ENCODE data around the gene EDIL3.

EDIL3 gene

DNA sequence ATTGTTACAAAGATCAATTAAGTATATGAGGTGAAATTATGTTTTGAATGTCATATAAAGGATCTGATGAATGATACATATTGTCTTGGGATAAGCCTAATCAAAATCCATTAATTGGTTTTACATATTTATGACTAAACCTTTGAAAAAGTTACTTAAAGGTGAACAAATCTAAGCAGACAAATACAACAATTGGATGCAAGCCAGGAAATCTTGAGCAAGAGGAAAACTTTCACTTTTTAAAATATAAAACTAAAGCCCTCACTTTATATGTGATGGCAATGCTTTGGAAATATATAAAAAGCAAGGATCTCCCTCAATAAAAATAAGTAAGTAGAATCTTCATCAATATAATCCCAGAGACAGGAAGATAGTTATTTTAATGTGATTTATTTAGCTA lies 80.1 kb downstream of the EDIL3 start:
- no peak overlapping the region for H3K27ac ChIP-seq (replicated peaks; ENCODE audit: low read length)
- H3K4me2 ChIP-seq (ENCODE audit: insufficient read depth, low read length, poor library complexity, severe bottlenecking) = no peak overlapping the region
- no peak overlapping the region for H2BK5ac ChIP-seq (ENCODE audit: low read length)
- H3K23ac ChIP-seq (ENCODE audit: low read depth, low read length, poor library complexity) = no peak overlapping the region
- no peak overlapping the region for H4K8ac ChIP-seq (ENCODE audit: low read depth, low read length)
- H2BK12ac ChIP-seq (ENCODE audit: low read length) = no peak overlapping the region
- no peak overlapping the region for H2AFZ ChIP-seq (ENCODE audit: low read length)
- no peaks in the 10 kb centered on the region for H3K79me1 ChIP-seq (ENCODE audit: low read depth, low read length)
- no peak overlapping the region for H2BK120ac ChIP-seq (ENCODE audit: low read depth, low read length)
- H3K4me1 ChIP-seq (ENCODE audit: control insufficient read depth in 2 of 2, insufficient read depth in 1 of 2, low read depth in 1 of 2, low read length in 2 of 2) = no peaks in the 10 kb centered on the region
- H3K9ac ChIP-seq (ENCODE audit: low read depth, low read length, poor library complexity) = no peak overlapping the region
- H2BK15ac ChIP-seq (ENCODE audit: low read length) = no peak overlapping the region
- H3K4ac ChIP-seq (ENCODE audit: low read length) = no peak overlapping the region
- H2AK5ac ChIP-seq (ENCODE audit: low read depth, low read length) = no peak overlapping the region
- H3K9me3 ChIP-seq (replicated peaks in 1 of 2; ENCODE audit: control insufficient read depth in 2 of 2, insufficient read depth in 1 of 2, low read depth in 1 of 2, low read length in 2 of 2) = no peaks in the 10 kb centered on the region
- DNase-seq (ENCODE audit: low spot score) = no peak
- H3K14ac ChIP-seq (ENCODE audit: low read length) = no peak overlapping the region
- no peak overlapping the region for H4K91ac ChIP-seq (ENCODE audit: low read depth, low read length, poor library complexity)
- no peak overlapping the region for H3K4me3 ChIP-seq (ENCODE audit: low read length in 2 of 2)
- no peaks in the 10 kb centered on the region for H3K27me3 ChIP-seq (ENCODE audit: control insufficient read depth in 3 of 3, insufficient read depth in 3 of 3, low read depth in 1 of 3, low read length in 3 of 3)
- no peak overlapping the region for H3K18ac ChIP-seq (ENCODE audit: low read length)
- H3K36me3 ChIP-seq (replicated peaks in 1 of 2; ENCODE audit: control insufficient read depth in 2 of 2, insufficient read depth in 2 of 2, low read length in 2 of 2) = no peaks in the 10 kb centered on the region

- Histone ChIP-seq H3K27ac (replicated peaks; ENCODE audit: low read length) (no peak overlapping the region), H3K36me3 (replicated peaks in 1 of 2; ENCODE audit: control insufficient read depth in 2 of 2, insufficient read depth in 2 of 2, low read length in 2 of 2) (no peaks in the 10 kb centered on the region), H2BK15ac (ENCODE audit: low read length) (no peak overlapping the region), H2AFZ (ENCODE audit: low read length) (no peak overlapping the region), H3K14ac (ENCODE audit: low read length) (no peak overlapping the region), H3K9ac (ENCODE audit: low read depth, low read length, poor library complexity) (no peak overlapping the region), H2BK120ac (ENCODE audit: low read depth, low read length) (no peak overlapping the region), H4K8ac (ENCODE audit: low read depth, low read length) (no peak overlapping the region), H3K4ac (ENCODE audit: low read length) (no peak overlapping the region), H3K9me3 (replicated peaks in 1 of 2; ENCODE audit: control insufficient read depth in 2 of 2, insufficient read depth in 1 of 2, low read depth in 1 of 2, low read length in 2 of 2) (no peaks in the 10 kb centered on the region), H3K79me1 (ENCODE audit: low read depth, low read length) (no peaks in the 10 kb centered on the region), H2BK12ac (ENCODE audit: low read length) (no peak overlapping the region), H3K4me2 (ENCODE audit: insufficient read depth, low read length, poor library complexity, severe bottlenecking) (no peak overlapping the region), H2BK5ac (ENCODE audit: low read length) (no peak overlapping the region), H3K27me3 (ENCODE audit: control insufficient read depth in 3 of 3, insufficient read depth in 3 of 3, low read depth in 1 of 3, low read length in 3 of 3) (no peaks in the 10 kb centered on the region), H3K4me3 (ENCODE audit: low read length in 2 of 2) (no peak overlapping the region), H3K4me1 (ENCODE audit: control insufficient read depth in 2 of 2, insufficient read depth in 1 of 2, low read depth in 1 of 2, low read length in 2 of 2) (no peaks in the 10 kb centered on the region), H4K91ac (ENCODE audit: low read depth, low read length, poor library complexity) (no peak overlapping the region), H3K18ac (ENCODE audit: low read length) (no peak overlapping the region), H2AK5ac (ENCODE audit: low read depth, low read length) (no peak overlapping the region), H3K23ac (ENCODE audit: low read depth, low read length, poor library complexity) (no peak overlapping the region)
- WGBS, 2 donors (ENCODE audit: extremely low coverage in 2 of 2, insufficient read length in 2 of 2, insufficient replicate concordance in 1 of 2) = no CpG with 5 or more reads among the region's 3 CpGs
- DNase-seq (ENCODE audit: low spot score) = no peak
These were observed 81.4 kb downstream of the EDIL3 start for GRCh38 chr5:84303315-84303714.

DNA sequence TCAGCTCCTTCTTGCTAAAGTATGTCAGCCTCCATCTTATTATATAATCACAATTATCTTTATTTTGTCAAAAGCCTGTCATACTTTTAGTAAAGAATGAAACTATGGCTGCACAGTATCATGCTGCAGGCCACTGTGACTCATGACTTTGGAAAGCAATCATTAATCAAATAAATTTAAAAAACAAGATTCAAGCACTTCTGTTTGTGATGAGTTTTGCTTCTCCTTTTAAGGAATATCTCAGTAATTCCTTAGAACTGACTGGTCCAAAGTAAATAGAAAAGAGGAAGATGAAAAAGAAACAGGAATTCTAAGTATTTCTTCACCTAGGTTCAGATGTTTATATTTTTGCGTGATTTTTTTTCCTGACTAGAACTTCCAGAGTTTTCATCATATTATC lies 83.1 kb downstream of the EDIL3 start:
- Histone ChIP-seq H2BK15ac (ENCODE audit: low read length) (no peak overlapping the region), H3K4me3 (ENCODE audit: low read length in 2 of 2) (no peak overlapping the region), H4K91ac (ENCODE audit: low read depth, low read length, poor library complexity) (no peak overlapping the region), H3K14ac (ENCODE audit: low read length) (no peak overlapping the region), H3K27ac (replicated peaks; ENCODE audit: low read length) (no peak overlapping the region), H3K79me1 (ENCODE audit: low read depth, low read length) (no peaks in the 10 kb centered on the region), H2AFZ (ENCODE audit: low read length) (no peak overlapping the region), H3K4me1 (ENCODE audit: control insufficient read depth in 2 of 2, insufficient read depth in 1 of 2, low read depth in 1 of 2, low read length in 2 of 2) (no peaks in the 10 kb centered on the region), H2BK5ac (ENCODE audit: low read length) (no peak overlapping the region), H3K23ac (ENCODE audit: low read depth, low read length, poor library complexity) (no peak overlapping the region), H2BK120ac (ENCODE audit: low read depth, low read length) (no peak overlapping the region), H3K4me2 (ENCODE audit: insufficient read depth, low read length, poor library complexity, severe bottlenecking) (no peak overlapping the region), H3K27me3 (ENCODE audit: control insufficient read depth in 3 of 3, insufficient read depth in 3 of 3, low read depth in 1 of 3, low read length in 3 of 3) (no peaks in the 10 kb centered on the region), H2AK5ac (ENCODE audit: low read depth, low read length) (no peak overlapping the region), H3K4ac (ENCODE audit: low read length) (no peak overlapping the region), H3K9ac (ENCODE audit: low read depth, low read length, poor library complexity) (no peak overlapping the region), H3K36me3 (replicated peaks in 1 of 2; ENCODE audit: control insufficient read depth in 2 of 2, insufficient read depth in 2 of 2, low read length in 2 of 2) (no peaks in the 10 kb centered on the region), H3K9me3 (replicated peaks in 1 of 2; ENCODE audit: control insufficient read depth in 2 of 2, insufficient read depth in 1 of 2, low read depth in 1 of 2, low read length in 2 of 2) (no peaks in the 10 kb centered on the region), H2BK12ac (ENCODE audit: low read length) (no peak overlapping the region), H3K18ac (ENCODE audit: low read length) (no peak overlapping the region), H4K8ac (ENCODE audit: low read depth, low read length) (no peak overlapping the region)
- WGBS, 2 donors (ENCODE audit: extremely low coverage in 2 of 2, insufficient read length in 2 of 2, insufficient replicate concordance in 1 of 2) = no CpG with 5 or more reads among the region's 1 CpG
- no peak for DNase-seq (ENCODE audit: low spot score)

DNA sequence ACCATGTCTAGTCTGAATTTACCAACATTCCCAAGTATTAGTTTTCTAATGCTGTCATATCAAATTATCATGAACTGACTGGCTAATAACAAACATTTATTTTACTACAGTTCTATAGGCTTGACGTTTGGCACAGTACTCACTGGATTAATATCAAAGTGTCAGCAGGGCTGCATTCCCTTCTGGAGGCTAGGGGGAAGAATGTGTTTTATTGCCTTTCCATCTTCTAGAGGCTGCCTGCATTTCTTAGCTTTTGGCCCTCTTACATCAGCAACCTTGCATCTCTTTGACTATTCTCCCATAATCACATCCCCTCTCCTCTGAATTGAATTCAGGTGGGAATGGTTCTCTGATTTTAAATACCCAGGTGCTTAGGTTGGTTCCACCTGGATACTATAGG lies 84.7 kb downstream of the EDIL3 start:
- no CpG with 5 or more reads among the region's 1 CpG for WGBS, 2 donors (ENCODE audit: extremely low coverage in 2 of 2, insufficient read length in 2 of 2, insufficient replicate concordance in 1 of 2)

More for the DNA sequence above, 84.7 kb downstream of the EDIL3 start:
- Histone ChIP-seq H3K9ac (ENCODE audit: low read depth, low read length, poor library complexity) (no peak overlapping the region), H2BK120ac (ENCODE audit: low read depth, low read length) (no peak overlapping the region), H3K18ac (ENCODE audit: low read length) (no peak overlapping the region), H3K14ac (ENCODE audit: low read length) (no peak overlapping the region), H4K8ac (ENCODE audit: low read depth, low read length) (no peak overlapping the region), H3K27ac (replicated peaks; ENCODE audit: low read length) (no peak overlapping the region), H3K4me2 (ENCODE audit: insufficient read depth, low read length, poor library complexity, severe bottlenecking) (no peak overlapping the region), H3K4ac (ENCODE audit: low read length) (no peak overlapping the region), H2BK15ac (ENCODE audit: low read length) (no peak overlapping the region), H3K4me3 (ENCODE audit: low read length in 2 of 2) (no peak overlapping the region), H3K36me3 (replicated peaks in 1 of 2; ENCODE audit: control insufficient read depth in 2 of 2, insufficient read depth in 2 of 2, low read length in 2 of 2) (no peaks in the 10 kb centered on the region), H4K91ac (ENCODE audit: low read depth, low read length, poor library complexity) (no peak overlapping the region), H3K27me3 (ENCODE audit: control insufficient read depth in 3 of 3, insufficient read depth in 3 of 3, low read depth in 1 of 3, low read length in 3 of 3) (no peaks in the 10 kb centered on the region), H2AK5ac (ENCODE audit: low read depth, low read length) (no peak overlapping the region), H2AFZ (ENCODE audit: low read length) (no peak overlapping the region), H2BK5ac (ENCODE audit: low read length) (no peak overlapping the region), H2BK12ac (ENCODE audit: low read length) (no peak overlapping the region), H3K4me1 (ENCODE audit: control insufficient read depth in 2 of 2, insufficient read depth in 1 of 2, low read depth in 1 of 2, low read length in 2 of 2) (no peaks in the 10 kb centered on the region), H3K79me1 (ENCODE audit: low read depth, low read length) (no peaks in the 10 kb centered on the region), H3K23ac (ENCODE audit: low read depth, low read length, poor library complexity) (no peak overlapping the region), H3K9me3 (replicated peaks in 1 of 2; ENCODE audit: control insufficient read depth in 2 of 2, insufficient read depth in 1 of 2, low read depth in 1 of 2, low read length in 2 of 2) (no peaks in the 10 kb centered on the region)
- no peak for DNase-seq (ENCODE audit: low spot score)

All from neuronal stem cell (in vitro differentiated cells).